Kidney capillary endothelial cell (primary cell): Measurements from ENCODE around the gene IRS1.

ENCODE experiments used
- DNase-seq: peaks from one replicate; pipeline ENCODE4 v3.0.0-alpha.2; 2018; ENCODE audit warnings: low spot score

The IRS1 gene

DNA sequence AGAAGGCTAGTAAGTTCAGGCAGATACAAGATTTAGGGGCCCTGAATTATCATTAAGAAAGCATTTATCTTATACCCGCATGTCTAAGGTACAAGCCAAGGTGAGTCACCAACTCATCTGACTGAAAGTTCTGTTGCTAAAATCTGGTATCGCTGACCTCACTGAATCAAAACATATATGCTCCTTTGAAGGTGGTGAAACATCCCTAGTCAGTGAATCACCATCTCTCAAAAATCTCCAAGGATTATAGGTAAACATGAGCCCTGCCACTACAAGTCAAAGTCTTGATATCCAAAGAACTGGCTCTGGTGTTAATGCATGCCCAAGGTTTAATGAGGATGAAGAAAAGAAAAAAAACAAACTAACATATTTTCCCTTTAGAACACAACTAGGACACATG, 43.5 kb downstream of the IRS1 start:
- DNase-seq: no peak

DNA sequence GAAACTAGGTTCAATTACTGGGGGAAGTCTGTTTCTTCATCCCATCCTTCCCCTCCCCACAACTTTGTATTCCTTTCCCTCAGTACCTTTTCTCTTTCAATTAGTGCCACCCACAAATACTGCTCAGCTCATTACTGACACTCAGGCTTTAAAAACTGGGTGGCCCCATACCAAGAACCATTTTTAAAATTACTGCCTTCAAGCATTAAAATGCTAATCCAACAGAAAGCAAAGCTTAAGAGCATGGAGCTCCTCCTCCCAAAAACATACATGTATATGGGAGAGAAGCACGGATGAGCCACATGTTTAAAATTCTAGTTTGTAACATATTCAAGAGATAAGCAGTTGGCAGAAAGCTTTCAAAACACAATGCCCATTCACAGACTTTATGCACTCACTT, 44.0 kb downstream of the IRS1 start:
- DNase-seq: no peak

DNA sequence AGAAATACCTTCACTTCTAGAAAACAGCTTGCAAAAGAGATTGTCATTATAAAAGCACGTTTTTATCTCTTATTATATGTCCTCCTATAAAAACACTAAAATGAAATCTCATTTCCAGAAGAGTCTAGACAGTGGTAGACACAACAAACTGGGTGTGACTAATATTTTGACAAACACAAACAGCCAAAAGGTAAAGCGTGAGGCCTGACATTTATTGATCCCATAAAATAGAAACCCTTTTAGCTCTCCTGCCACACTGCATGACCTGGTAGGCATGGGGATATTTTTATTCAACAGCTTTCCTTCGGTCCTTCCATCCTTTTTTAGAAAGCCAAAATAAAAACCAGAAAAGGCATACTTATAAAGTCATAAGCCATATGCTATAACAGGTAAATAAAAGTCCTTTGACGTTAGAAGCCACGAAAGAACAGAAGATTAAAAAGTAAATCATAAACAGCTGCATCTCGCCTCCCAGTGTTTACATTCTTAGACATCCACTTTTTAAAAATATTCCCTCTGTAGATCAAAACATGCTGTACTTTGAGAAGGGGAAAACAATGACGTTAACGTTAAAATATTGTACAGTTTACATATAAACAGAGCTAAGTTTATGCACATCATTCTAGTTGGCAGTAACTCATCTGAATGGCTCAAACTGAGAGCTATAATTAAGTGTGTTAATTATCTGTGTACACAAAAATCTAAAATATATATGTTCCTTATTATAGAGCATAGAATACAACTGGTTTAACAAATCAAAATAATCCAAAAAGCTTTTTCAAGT, 44.6 kb downstream of the IRS1 start:
- no peak for DNase-seq

DNA sequence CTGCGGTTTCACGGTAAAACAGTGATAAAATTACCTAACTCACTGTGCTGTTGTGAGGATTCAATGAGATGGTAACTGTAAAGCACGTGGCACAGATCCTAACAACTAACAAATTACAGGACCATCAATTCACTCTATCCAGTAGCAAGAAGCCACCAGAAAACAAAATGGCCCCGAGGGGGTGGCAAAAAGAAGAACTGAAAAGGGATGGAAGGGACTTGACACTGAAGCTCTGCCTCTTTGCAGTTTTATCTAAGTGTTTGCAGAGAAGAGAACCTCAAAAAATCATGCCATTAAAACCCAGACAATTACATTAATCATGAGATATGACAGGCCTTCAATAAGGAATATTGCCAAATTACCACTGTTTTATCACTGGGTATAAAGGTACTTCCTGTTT, 46.7 kb downstream of the IRS1 start:
- DNase-seq: no peak

DNA sequence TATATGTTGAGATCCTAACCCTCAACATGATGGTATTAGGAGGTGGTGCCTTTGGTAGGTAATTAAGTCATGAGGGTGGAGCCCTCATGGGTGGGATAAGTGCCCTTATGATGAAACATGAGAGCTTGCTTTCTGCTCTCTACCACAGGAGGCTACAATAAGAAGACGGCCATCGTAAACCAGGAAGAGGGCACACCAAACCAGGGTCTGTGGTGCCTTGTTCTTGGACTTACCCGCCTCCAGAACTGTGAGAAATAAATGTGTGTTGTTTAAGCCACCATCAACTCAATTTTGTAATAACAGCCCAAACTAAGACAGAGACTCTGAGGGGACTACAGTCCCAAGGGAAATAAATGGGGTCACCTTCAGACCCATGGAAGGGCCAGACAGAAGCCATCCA, 52.3 kb downstream of the IRS1 start:
- no peak for DNase-seq

DNA sequence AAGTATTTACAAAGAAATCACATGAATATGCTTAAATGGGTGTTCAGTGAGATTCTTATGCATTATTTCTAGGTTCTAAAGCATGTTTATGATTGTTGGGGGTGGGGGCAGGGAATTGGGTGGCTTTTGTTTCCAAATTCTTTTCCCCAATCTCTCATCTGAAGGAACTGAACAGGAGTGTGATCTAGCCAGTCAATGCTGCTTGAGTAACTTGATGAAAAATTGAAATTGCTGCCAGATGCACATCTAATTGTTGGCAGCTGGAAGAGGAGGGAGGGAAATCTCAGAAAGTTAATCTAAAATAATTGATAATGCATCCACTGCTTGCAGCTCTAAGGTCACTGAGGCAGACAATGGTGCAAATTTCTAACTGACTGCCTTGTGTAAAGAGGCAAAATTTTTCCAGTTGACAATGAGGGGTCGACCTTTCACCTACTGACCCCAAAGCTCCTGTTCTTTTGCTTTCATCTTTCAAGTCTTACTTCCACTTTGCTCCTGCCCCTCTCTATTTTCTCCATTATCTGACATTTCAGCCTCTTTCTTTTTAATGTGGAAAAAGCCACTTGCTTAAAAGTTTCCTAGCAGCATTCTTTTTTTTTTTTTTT, 53.3 kb downstream of the IRS1 start:
- DNase-seq: no peak

DNA sequence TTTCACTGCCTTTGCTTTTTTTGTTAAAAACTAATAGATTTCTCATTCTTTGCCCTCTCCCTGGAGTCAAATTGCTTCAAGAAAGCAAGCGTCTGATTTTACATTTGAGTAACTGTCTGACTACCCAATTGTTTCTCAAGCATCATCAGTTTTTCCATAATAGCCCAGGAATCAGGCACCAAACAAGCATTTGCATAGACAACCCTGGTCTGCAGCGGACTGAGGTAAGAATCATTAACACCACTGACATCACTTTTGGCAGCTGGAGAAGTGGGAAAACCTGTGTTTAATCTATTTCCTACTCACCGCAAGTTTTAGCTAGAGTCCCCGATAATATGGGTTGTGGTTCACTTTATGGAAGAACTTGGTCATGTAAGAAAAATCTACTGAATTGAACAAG, 55.7 kb downstream of the IRS1 start:
- no peak for DNase-seq

DNA sequence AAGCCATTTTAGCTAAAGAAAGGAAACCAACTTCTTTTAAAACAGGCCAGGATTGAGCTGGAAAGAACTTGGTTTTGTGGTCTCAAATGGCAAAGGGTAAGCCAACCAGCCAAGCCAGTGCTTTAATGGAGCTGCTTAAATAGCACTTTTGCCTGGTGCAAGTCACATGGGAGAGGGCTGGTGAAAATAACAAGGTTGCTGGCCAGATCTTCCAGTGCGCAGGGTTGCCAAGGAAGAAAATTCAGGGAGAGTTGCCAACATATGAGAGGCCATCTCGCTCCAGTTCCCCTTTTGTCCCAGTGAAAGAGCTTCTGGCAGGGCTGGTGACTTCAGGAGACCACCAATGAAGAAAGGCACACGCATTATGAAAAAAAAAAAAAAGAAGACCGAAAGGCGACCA, 57.3 kb downstream of the IRS1 start:
- DNase-seq: no peak

DNA sequence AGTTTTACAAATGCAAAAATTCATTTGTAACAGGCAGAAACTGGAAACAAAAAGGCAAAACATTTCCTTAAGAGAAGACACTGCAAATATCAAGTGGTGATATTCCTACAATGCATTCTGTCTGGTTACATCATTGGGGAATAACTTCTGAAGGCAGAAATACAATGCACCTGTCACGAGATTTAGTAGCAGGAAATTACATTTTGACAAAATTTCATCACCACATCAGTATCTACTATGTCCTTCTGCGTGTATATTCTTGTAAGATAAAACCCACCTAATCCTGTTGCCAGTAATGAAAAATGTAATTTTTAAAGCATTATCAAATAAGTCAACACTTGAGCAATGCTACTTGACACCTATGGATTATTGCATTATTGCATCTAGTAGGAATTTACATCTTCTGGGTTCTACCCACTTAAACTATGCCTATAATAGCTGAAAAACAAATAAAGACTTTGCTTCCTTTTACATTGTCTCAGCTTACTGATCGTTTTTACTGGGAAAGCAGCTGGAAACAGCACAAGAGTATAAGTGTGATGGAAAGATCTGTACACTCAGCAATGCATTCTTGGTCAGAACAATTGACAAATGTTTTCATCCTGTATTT, 59.5 kb downstream of the IRS1 start:
- DNase-seq: no peak

DNA sequence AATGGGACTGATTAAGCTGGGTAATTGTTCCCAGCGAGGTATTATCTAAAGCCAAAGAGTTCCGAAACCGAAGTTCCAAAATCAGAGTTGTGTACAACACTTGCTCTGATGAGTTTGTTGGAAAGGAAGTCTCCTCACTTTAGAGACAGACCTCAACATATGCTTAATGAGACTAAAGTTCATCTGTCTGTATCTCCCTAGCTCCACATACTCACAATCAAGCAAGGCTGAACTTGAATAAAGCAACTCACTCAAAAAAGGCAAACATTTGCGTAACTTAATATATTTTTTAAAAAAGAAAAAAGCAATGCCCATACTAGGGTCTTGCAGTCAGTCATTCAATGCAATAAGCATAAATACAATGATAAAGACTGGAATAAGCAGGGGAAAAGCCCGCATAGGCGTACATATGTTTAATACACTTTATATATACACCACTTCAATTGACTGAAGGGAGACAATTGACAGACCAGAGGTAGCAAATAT, 60.0 kb downstream of the IRS1 start:
- DNase-seq: no peak

DNA sequence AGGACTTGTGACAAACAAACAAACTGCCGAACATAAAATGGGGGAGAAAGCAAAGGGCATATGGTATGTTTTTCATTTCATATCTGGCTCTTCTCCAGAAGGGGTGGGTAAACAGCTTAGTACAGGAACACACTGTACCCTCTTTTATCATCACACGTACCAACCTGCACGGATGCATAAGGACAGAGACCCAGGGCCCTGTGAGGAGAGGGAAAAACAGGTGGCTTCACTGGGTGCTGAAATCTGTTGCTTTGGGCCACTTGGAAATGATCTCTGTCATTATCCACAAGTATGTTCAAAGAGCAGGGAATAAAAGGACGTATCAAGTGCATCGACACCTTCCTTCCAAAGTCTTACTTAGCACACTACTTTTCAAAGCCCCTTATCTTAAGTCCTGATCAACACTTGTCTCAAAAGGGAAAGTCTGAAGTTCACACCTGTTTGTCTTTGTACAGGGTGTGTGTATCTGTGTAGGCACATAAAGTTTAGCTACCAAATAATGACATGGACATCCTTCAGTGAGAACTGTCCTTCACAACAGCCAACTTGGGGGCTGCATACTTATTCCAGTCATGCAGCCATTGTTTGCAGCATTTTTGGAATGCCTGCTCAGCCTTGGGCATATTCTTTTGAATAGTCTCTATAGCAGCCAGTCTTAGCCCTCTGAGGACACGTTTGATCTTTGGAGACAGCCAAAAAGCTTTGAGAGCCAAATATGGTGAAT, 60.6 kb downstream of the IRS1 start:
- no peak for DNase-seq

DNA sequence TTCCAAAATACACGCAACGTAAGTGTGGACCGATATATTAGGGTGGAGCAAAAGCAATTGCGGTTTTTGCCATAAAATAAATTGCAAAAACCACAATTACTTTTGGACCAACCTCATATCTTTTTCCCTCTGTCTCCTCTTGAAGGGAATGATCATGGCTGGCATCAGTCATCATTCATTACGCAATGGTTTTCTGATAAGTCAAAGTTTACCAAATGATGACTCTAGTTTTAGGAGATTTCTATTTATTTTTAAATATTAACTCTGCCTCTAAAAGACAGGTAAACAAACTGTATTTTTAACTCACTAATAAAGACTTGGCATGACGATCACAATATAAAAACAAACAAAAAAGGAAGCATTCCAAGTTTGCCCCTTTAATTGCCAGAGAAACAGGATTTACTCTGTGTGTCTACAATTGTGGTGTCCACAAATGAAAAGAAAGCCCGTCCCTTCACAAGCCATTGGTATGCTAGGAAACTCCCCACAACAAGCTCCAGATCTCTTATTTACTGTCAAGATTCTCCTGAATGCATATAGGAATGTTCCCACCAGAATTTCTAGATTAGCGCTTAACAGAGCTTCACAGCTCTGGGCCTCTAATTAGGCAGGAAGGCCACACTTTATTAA, 61.3 kb downstream of the IRS1 start:
- DNase-seq: no peak

DNA sequence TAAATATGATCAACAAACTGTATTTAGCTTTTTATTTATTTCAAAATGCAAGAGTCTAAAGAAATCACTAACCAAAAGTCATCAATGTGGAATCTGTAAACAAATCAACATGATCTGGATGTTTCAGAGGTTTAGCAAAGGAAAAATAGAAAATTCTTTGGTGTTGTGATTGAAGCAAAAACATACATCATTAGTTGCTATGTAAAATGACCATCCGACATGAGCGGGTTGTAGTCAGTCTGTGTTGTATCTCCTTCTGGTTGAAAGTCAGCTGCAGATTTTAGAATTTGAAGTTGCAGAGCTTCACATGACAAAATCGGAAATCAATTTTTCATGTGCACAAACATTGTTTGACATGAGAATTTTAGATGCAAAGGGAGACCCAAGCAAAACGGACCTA, 63.2 kb downstream of the IRS1 start:
- no peak for DNase-seq

DNA sequence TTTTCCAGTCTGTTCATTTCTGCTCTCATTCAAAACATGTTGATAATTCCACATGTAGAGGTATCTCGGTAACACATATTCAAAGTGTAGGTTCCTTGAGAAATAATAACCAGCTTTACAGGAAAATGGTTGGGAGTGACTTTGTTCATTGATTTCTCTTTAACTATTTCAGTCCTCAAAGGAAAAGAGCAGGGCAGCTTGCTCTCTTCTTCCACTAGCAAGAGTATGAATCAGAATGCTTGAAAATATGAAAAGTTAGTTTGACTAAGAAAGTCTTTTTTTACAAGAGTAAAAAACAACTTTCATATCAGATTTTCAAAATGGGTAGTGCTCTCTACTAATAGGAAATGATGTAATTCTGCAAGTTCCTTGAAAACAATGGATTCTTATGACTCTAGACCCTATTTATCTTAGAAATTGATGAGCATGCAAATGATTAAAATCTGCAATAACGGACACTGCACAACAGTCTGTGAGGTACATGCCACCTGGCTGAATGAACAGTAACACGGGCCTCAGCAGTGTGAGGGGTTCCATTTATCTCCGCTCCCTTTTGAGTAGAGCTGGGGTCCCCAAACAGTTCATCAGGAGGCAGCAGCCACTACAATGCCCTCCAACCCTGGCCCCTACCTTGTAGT, 65.6 kb downstream of the IRS1 start:
- DNase-seq: peak; percentile 6

DNA sequence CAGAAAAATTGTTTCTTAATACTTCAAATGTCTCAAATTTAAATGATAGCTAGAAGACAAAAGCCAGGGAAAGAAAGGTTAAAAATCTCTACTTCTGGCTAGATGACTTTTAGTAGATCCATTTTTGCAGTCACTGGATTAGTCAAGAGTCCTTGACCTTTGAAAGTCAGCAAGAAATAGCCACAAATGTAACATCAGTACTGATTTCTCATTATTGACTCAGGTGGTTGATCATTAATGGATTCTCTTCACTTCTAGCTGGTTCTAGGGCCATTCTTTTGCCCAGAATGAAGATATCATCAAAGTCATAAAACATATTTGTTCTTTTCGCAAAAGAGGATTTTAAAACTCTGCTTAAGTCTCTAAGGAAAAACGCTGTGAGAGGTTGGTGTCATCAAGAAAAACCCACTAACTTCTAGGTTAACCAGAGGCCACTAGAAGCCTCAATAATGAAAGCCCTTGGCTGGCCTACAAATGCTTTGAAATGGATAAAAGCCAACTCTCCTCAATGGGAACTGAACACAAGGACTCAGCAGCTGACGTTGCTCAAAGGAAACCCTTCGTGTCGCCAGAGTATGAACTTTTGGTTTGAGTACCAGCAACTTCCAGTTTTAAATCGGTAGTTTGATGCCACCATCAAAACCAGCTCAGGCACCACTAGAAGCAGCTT, 66.3 kb downstream of the IRS1 start:
- DNase-seq: no peak

DNA sequence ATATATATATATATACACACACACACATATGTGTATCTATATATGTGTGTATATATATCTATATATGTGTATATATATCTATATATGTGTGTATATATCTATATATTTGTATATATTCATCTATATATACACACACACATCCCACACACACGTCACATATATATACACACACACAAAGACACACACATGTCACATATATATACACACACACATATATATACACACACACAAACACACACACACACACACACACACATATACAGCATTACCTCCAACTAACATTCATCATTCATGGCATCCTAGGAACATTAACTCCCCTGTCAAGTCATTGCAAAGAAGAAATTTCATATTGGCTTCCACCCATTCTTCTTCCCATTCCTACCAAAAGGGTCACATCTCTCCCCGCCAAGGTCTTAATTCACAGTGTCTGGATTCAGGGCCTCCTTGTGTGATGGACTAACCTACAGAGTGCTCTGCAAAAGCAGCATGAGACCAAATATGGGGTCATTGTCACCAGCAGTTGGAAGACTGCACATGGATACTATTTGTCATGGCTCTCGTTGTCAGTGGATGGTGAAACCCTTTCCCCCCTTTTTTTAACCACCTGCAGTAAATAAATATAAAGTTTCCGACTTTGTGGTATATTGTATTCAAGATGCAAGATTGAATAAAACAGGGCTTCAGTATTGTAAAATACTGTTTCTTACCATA, 67.0 kb downstream of the IRS1 start:
- no peak for DNase-seq

DNA sequence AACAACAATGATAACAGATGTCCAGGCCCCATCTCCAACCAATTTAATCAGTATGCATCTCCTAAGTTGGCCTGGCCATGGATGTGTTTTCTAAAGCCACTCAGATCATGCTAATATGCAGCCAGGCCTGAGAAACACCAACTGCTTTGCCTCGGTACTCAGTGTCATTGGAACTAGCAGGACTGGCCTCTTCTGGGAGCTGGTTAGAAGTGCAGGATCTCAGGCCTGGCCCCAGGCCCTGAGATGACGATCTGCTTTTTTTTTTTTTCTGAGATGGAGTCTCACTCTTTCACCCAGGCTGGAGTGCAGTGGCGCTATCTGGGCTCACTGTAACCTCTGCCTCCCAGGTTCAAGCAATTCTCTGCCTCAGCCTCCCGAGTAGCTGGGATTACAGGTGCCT, 69.1 kb downstream of the IRS1 start:
- no peak for DNase-seq

DNA sequence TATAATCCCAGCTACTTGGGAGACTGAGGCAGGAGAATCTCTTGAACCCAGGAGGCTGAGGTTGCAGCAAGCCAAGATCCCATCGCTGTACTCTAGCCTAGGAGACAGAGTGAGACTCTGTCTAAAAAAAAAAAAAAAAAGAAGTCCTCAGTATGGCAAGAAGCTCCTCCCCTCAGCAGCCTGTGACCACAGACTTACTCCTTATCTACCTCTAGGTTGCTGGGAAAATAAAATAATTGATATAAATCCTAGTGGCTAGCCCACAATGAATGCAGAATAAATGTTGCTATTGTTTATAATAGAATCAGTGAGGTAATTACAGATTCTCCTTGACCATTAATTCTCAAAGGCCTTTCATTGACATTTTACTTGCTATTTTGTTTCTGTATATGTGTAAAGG, 70.6 kb downstream of the IRS1 start:
- DNase-seq: no peak

DNA sequence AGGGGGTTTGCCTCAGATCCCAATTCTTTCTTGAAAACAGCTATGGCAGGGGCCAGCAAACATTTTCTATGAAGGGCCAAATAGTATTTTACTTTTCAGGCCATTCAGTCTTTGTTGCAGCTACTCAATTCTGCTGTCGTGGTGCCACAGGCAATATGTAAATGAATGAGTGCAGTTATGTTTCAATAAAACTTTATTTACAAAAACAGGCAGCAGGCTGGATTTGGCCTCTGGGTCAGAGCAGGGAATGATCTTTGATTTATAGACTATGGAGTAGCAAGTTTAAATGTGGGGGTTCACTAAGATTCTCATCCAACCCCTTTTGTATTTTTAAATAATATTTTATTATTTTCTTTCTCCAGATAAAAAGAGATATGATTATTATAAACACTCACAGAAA, 72.4 kb downstream of the IRS1 start:
- DNase-seq: no peak

DNA sequence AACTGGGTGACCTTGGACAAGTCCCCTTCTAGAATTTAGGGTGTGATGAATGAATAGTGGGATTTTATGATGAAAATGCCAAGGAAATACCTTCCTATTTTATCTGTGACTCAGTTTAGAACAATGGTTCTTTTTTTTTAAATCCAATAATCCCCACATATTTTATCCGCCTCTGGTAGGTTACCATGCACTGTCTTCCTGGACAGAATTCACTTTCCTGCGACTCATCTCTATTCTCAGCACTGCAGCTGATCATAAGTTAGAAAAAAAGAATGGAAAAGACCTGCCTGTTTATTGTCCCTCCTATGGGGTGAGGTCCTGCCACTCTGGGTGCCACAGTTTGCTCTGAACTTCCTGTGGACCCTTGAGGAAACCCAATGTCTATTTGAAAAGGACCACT, 73.1 kb downstream of the IRS1 start:
- peak; percentile 35 for DNase-seq
